ENCODE results near the gene CLEC18A.
"Not testable (repeated sequence)": the region's sequence is repeated elsewhere in the genome, so short reads cannot be mapped to it uniquely, and the experiment has no call there.

CLEC18A gene

DNA sequence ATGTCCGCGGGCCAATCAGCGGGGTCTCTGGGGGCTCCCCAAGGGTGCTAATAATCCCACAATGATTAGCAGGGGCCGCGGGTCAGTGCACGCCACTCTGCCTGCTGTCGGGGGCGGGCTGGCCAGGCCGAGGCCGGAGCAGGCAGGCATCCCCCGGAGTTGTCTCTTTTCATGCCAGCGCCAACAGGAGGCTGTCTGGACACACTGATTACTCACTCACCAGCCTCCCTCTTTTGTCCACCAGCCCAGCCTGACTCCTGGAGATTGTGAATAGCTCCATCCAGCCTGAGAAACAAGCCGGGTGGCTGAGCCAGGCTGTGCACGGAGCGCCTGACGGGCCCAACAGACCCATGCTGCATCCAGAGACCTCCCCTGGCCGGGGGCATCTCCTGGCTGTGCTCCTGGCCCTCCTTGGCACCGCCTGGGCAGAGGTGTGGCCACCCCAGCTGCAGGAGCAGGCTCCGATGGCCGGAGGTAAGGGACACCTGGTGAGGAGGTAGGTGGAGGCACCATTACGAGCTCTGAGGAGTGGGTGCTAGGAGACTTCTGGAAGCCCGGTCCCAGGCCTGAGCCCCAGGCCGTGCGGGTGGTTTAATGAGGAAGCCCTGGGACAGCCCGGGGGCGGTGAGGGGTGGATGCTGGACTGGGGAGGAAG is at the start of gene CLEC18A:
TSS of gene CLEC18A (plus strand) at position 318 of the 655 bp plus-strand sequence. CDS start at position 351, 33 bp downstream.
- DNase-seq (ENCODE audit: low read depth in 2 of 2); H3K4me3 ChIP-seq (replicated peaks in 1 of 2; ENCODE audit: low read depth in 2 of 2, low read length in 2 of 2): not testable (repeated sequence)

DNA sequence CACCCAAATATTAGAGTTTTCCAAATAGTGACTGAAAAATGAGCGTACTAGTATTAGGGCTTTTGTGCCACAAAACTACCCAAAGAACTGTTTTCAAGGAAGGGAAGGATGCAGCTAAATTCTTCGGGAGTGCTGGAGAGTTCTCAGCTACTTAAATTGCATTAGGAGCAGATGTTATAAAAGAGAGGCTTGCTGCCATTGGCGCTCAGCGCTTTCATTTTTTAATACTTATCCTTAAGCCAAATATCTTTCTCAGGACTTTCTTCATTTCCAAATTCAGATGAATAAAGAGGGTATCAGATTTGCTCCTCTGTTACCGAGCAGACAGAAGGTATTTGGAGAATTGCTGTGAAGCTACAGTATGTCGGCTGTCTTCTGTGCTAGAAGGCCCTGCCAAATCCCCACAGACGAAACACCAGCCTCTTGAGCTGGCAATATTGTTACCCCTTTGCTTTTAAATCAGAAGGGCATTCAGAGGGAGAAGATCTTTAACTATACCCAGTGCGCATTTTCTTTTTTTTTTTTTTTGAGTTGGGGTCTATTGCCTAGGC is 47.2 kb upstream of the CLEC18A start:
- no peak for DNase-seq (ENCODE audit: low read depth in 2 of 2)
- TF ChIP-seq, protein P1, sequence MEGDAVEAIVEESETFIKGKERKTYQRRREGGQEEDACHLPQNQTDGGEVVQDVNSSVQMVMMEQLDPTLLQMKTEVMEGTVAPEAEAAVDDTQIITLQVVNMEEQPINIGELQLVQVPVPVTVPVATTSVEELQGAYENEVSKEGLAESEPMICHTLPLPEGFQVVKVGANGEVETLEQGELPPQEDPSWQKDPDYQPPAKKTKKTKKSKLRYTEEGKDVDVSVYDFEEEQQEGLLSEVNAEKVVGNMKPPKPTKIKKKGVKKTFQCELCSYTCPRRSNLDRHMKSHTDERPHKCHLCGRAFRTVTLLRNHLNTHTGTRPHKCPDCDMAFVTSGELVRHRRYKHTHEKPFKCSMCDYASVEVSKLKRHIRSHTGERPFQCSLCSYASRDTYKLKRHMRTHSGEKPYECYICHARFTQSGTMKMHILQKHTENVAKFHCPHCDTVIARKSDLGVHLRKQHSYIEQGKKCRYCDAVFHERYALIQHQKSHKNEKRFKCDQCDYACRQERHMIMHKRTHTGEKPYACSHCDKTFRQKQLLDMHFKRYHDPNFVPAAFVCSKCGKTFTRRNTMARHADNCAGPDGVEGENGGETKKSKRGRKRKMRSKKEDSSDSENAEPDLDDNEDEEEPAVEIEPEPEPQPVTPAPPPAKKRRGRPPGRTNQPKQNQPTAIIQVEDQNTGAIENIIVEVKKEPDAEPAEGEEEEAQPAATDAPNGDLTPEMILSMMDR (IDR thresholded peaks at IDR 0.05; ENCODE audit: low read depth, low read length) = no peak
- H3K4me3 ChIP-seq (replicated peaks in 1 of 2; ENCODE audit: low read depth in 2 of 2, low read length in 2 of 2) = no peak overlapping the region

DNA sequence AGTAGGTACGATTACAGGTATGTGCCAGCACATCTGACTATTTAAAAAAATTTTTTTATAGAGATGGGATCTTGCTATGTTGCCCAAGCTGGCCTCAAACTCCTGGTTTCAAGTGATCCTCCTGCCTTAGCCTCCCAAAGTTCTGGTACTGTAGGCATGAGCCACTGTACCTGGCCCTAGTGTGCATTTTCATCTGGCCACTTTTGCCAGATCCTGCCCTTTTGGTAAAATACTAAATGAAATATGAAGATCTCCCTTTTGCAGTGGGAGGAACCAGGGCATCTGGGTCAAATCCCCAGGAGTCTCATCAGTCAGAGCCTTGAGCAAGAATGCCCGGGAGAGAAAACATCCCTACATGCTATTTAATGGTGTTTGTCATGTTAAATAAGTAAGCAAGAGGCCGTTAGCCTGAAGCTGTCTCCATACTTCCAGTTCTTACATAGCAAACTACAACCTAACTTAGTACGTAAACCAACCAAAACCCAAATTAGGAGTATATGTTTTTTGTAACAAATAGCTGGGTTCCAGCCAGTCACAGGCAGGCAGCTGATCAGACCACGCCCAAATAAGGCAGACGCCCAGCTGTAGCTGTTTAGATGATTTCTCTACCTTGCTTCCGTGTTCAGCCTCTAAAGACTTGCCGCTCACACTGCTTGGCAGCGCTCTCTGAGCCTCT is 46.5 kb upstream of the CLEC18A start:
- H3K4me3 ChIP-seq (replicated peaks in 1 of 2; ENCODE audit: low read depth in 2 of 2, low read length in 2 of 2) = no peak overlapping the region
- DNase-seq (ENCODE audit: low read depth in 2 of 2) = no peak
- TF ChIP-seq, protein P1 (IDR thresholded peaks at IDR 0.05; ENCODE audit: low read depth, low read length) = no peak

DNA sequence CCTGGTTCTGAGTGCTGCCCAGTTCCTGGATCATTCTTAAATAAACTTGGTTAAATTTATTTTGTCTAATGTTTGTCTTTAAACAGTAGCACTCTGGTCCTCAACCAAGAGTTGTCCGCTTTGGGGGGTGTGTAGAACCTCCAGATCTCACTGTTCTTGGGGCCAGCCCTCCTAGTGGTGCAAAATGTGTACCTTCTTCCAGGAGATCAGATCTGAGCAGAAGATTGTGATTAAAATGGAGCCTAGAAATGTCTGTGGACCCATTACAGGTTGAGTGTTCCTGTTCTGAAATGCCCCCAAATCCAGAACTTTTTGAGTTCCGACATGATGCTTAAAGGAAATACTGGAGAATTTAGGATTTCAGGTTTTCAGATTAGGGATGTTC is 46.0 kb upstream of the CLEC18A start:
- no peak for DNase-seq (ENCODE audit: low read depth in 2 of 2)
- no peak overlapping the region for H3K4me3 ChIP-seq (replicated peaks in 1 of 2; ENCODE audit: low read depth in 2 of 2, low read length in 2 of 2)
- TF ChIP-seq, protein P1 (IDR thresholded peaks at IDR 0.05; ENCODE audit: low read depth, low read length) = no peak

DNA sequence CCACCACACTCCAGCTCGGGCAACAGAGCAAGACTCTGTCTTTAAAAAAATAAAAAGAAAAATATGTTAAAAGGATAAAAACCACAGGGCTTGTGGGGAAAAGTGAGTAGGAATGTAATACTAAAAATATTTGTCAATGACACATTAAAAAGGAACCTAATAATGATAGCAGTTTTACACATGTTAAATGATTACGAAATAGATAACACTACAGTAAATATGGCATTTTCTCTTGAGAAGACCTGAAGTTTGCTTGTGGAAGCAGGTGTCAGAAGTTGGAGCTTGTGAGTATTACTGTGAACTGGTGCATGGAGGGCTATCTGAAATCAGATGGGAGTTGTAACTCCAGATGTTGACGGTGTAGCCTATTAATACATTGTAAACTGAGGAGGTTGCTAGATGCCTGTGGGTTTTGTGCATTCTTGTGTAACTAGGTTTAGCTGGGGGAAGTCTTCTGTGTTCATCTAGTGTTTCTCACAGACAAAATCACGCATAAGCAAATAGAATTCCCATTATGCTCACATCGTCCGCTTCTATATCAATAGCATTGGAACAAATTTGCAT is 44.2 kb upstream of the CLEC18A start:
- H3K4me3 ChIP-seq (replicated peaks in 1 of 2; ENCODE audit: low read depth in 2 of 2, low read length in 2 of 2) = no peak overlapping the region
- TF ChIP-seq, protein P1 (IDR thresholded peaks at IDR 0.05; ENCODE audit: low read depth, low read length) = no peak
- peak; percentile 32 to 57 for DNase-seq (ENCODE audit: low read depth in 2 of 2)

DNA sequence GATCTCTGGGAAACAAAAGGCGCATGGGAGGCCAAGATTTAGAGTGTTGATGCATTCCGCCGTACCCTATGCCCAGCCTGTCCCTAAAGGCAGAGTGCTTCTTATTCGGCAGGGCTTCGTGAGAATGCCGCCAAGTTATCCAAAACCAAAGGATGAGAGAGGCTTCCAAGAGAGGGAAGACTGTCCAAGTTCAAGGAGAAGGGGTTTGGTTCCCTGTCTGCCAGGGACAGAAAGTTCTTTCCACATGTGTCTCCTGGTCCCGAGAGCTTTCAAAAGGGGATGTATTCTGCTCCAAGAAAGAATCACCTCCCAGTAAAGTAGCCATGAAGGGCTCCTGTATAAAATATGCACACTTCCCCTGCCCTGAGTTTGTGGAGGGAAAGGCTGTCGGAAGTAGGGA is 42.1 kb upstream of the CLEC18A start:
- no peak overlapping the region for H3K4me3 ChIP-seq (replicated peaks in 1 of 2; ENCODE audit: low read depth in 2 of 2, low read length in 2 of 2)
- TF ChIP-seq, protein P1 (IDR thresholded peaks at IDR 0.05; ENCODE audit: low read depth, low read length) = no peak
- no peak for DNase-seq (ENCODE audit: low read depth in 2 of 2)

DNA sequence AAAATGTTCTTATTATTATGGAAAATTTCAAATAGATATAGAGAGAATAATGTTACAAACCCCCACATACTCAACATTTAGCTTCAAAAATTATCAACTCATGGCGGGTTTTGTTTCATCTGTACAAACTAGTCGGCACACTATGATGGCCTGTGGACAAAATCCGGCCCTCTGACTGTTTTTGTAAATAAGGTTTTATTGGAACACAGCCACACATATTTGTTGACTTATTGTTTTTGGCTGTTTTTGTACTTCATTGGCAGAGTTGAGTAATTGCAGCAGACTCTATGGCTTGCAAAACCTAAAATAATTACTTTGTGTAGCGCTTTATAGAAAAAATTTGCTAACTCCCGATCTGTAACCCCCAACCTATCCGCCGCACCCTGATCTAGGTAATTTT is 41.4 kb upstream of the CLEC18A start:
- H3K4me3 ChIP-seq (replicated peaks in 1 of 2; ENCODE audit: low read depth in 2 of 2, low read length in 2 of 2) = no peak overlapping the region
- peak in 1 of 2 donors; percentile 49 for DNase-seq (ENCODE audit: low read depth in 2 of 2)
- TF ChIP-seq, protein P1 (IDR thresholded peaks at IDR 0.05; ENCODE audit: low read depth, low read length) = no peak

Data from cardiac fibroblast (primary cell).